Stomach smooth muscle (tissue), 2 donors: ENCODE measurements around the gene BEX2.
"Not testable (repeated sequence)": the region's sequence is repeated elsewhere in the genome, so short reads cannot be mapped to it uniquely, and the experiment has no call there.

Experiments
- H3K27ac ChIP-seq: one replicate; pipeline ENCODE4 v1.7.0; 2013; ENCODE audit warnings: mild to moderate bottlenecking, low read length, inconsistent platforms
- H3K27me3 ChIP-seq, 2 donors: one replicate each; pipeline ENCODE4 v1.7.0; 2013; ENCODE audit warnings: low read length in 2 of 2; ENCODE audit not compliant: insufficient read depth in 2 of 2, control insufficient read depth in 1 of 2
- H3K36me3 ChIP-seq, 2 donors: one replicate each; pipeline ENCODE4 v1.7.0; 2013; ENCODE audit warnings: low read length in 2 of 2; ENCODE audit not compliant: control insufficient read depth in 2 of 2, insufficient read depth in 2 of 2
- H3K4me1 ChIP-seq: one replicate; pipeline ENCODE4 v1.7.0; 2013; ENCODE audit warnings: low read length; ENCODE audit not compliant: control insufficient read depth, insufficient read depth
- H3K4me3 ChIP-seq, 2 donors: one replicate each; pipeline ENCODE4 v1.7.0; 2013; ENCODE audit warnings: low read length in 2 of 2
- H3K9ac ChIP-seq, 2 donors: one replicate each; pipeline ENCODE4 v1.7.0; 2013; ENCODE audit warnings: low read length in 2 of 2, mild to moderate bottlenecking in 1 of 2
- H3K9me3 ChIP-seq, 2 donors: one replicate each; pipeline ENCODE4 v1.7.0; 2013; ENCODE audit warnings: low read length in 2 of 2; ENCODE audit not compliant: control insufficient read depth in 2 of 2
- donor health status: healthy.
- donor health status: Pancreatic carcinoma.

The BEX2 gene

DNA sequence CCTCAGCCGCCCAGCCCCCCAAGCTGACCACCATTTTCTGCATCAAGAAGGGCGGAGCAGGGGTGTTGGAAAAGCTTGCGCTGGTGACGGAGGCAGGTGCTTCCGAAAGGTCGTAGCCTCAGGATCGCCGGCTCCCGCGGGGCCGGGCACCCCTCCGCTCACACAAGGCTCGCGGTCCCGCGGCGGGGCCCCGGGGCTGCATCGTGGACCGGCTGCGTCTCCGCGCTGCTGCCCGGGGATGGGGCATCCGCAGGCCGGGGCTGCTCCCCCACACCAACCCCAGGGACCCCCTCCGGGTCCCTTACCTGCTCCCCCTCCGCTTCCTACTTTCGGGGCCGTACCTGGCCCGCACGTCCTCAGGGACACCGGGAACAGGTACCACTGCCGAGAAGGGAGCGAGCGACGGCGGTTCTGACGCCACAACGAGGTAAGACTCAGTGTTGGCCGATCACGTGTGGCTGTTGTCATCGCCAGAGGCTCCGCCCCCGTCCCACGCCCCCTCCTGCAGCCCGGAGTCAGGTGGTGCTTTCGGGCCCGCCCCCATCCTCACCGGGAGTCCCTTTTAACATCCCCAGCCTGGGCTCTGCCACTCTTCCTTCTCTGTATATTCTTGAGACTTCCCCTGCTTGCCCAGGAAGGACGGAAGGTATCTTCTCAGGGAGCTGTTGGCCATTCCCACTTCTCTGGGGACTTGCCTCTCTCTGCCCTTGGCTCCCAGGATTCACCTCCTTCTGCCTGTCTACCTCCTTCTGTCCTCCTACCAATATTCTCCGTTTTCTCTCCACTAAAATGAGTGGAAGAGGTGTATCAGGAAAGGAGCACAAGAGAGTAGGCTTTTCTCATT is at the start of gene BEX2:
Gene BEX2 (minus strand): TSS at position 436 of the 844 bp plus-strand sequence. CDS start 1,014 bp downstream, outside the sequence.
- Histone ChIP-seq H3K9me3 (no peaks in the 10 kb centered on the region), H3K27ac (no peak within 1 kb of the TSS), H3K27me3 (peaks cover 0 to 13% of the 10 kb centered on the region in 2 donors), H3K4me3 (peak within 1 kb of the TSS; percentile 35 to 60), H3K4me1 (no peaks in the 10 kb centered on the region), H3K9ac (peak within 1 kb of the TSS in 1 of 2 donors; percentile 5), H3K36me3 (no peaks in the 10 kb centered on the region)

DNA sequence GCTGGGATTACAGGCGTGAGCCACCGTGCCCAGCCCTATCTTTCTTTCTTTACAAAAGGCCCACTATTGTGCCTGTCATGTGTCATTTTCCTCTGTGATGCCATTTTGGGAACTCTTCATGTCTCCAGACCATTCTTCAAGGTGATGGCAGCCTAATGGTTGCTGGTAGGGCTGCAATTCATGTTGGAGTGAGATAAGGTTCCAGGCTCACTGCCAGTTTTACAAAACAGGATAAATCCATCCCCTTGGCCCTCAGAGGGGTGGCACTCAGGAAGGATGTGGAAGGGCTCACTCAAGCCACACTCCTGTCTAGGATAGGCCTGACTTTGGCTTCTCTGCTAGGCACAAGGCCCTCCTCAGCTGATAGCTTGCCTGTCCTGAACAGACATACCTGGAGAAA is 49.3 kb upstream of the BEX2 start:
- H3K36me3 ChIP-seq: no peaks in the 10 kb centered on the region
- H3K9ac ChIP-seq: no peak overlapping the region
- no peaks in the 10 kb centered on the region for H3K9me3 ChIP-seq
- no peaks in the 10 kb centered on the region for H3K4me1 ChIP-seq
- H3K4me3 ChIP-seq: no peak overlapping the region
- no peaks in the 10 kb centered on the region for H3K27me3 ChIP-seq
- no peak overlapping the region for H3K27ac ChIP-seq

DNA sequence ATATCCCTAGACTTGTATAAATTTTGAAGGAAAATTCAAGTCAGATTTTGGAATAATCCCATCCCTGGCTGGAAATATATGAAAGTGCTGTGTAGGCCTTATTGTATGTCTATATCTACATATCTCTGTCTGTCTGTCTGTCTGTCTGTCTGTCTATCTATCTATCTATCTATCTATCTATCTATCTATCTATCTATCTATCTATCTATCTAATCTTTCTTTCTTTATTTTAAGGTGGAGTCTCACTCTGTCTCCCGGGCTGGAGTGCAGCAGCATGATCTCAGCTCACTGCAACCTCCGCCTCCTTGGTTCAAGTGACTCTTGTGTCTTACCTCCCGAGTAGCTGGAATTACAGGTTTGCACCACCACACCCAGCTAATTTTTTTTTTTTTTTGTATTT is 48.8 kb upstream of the BEX2 start:
- H3K4me3 ChIP-seq, H3K27me3 ChIP-seq, H3K9me3 ChIP-seq, H3K36me3 ChIP-seq, H3K4me1 ChIP-seq, H3K9ac ChIP-seq, H3K27ac ChIP-seq: not testable (repeated sequence)

DNA sequence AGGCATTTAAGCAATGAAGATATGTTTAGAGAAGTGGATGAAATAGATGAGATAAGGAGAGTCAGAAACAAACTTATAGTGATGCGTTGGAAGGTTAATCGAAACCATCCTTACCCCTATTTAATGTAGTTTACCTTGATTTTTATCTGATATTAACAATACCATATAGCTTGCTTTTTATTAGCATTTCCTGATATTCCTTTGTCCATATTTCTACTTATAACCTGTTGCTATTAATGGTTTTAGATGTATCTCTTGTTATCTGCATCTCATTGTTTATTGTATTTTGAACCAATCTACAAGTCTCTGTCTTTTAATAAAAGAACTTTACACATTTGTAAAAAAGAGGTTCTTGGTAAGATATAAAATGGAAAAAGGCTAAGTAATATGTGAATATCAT is 47.1 kb upstream of the BEX2 start:
- Histone ChIP-seq H3K4me1 (no peaks in the 10 kb centered on the region), H3K4me3 (peak overlapping the region in 1 of 2 donors; percentile 94), H3K27ac (no peak overlapping the region), H3K36me3 (no peaks in the 10 kb centered on the region), H3K9me3 (no peaks in the 10 kb centered on the region), H3K9ac (peak overlapping the region in 1 of 2 donors; percentile 97), H3K27me3 (no peaks in the 10 kb centered on the region)

DNA sequence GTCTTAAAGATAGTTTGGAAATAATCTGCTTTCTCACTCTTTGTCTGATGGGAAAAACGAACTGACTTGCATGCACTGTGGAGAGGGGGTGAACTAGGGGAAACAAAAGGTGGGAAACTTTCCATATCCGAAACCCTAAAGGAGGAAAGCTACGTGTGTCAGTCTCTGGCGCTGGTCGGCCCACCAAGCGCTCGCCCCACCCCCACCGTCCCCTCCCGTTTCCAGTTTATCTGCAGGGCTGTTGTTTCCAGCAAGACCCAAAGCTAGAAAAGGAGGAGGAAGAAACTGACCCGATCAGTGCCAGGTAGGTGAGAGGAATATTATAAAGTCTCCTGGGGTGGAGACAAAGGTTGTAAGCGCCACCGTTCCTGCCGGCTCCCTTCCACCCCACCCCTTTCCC is 46.1 kb upstream of the BEX2 start:
- H3K27ac ChIP-seq: peak overlapping the region; percentile 77
- H3K27me3 ChIP-seq: no peaks in the 10 kb centered on the region
- no peaks in the 10 kb centered on the region for H3K9me3 ChIP-seq
- peak overlapping the region; percentile 86 to 94 for H3K4me3 ChIP-seq
- peak overlapping the region; percentile 93 to 97 for H3K9ac ChIP-seq
- H3K4me1 ChIP-seq: no peaks in the 10 kb centered on the region
- H3K36me3 ChIP-seq: no peaks in the 10 kb centered on the region

DNA sequence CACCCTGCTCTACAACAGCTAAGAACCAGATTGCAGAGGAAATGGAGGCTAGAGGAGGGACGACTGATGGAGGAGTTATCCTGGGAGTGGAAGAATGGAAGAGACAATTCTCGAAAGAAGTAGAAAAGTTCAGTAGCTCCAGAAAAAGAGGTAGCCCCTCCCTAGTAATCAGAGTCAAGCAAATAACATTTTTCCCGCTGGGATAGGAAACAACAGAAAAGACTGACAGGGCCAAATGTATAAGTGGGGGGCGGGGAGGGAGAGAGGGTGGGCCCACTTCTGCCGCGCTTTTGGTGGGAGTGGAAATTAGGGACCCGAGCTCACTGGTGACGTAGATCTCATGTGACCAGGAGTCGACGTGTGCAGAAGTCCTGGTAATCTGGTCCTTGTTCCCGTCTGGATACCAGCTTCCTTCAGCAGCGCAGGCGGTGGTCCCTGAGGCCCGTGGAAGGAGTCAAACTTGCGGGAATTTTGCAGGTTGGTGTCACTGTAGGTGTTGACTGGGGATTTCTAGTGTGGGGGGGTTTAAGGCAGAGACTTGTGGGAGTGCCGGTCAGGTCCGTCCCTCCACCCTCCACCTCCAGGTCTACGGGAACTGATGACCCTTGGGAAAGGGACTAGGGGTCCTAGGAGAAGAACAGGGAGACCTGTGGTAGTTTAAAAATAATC is 45.5 kb upstream of the BEX2 start, which contains the start of gene TCEAL9:
Gene TCEAL9 (plus strand): TSS at position 377 of the 669 bp plus-strand sequence. CDS start 1,179 bp downstream, outside the sequence.
- peak within 1 kb of the TSS; percentile 77 for H3K27ac ChIP-seq

DNA sequence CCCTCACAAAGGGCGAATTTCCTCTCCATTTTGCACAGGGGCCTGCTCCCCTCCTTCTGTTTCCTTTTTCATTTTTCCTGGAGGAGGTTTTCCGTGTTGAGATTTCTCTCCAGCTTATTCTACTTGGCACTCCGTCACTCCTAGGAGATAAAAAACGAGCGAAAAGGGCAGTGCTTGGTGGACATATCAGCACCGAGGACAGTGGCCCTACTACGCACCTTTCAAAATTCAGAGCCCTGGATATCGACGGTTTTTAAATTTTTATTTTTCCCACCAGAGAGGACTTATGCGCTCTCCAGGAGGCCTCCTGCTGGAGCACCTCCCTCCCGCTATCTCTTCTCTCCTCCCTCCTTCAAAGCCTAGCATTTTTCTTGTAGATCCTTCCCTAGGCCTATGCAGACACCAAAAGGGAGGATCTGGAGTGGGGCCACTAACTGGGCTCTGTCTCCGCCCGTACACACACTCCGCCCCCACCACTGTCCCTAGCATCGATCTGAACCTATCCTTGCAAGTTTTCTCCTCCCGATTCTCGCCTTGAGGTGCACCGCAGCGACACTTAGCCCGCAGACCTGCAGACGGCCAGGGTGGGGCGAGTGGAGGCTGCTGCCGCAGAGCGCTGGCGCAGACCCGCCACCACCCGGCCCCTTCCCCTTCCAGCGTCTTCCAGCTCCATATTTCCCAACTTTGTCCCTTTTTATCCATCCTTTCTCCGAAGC is 37.0 kb upstream of the BEX2 start:
- H3K27ac ChIP-seq: no peak overlapping the region
- no peaks in the 10 kb centered on the region for H3K36me3 ChIP-seq
- peaks cover 0 to 18% of the 10 kb centered on the region in 2 donors for H3K27me3 ChIP-seq
- no peak overlapping the region for H3K9ac ChIP-seq
- no peak overlapping the region for H3K4me3 ChIP-seq
- no peaks in the 10 kb centered on the region for H3K4me1 ChIP-seq
- no peaks in the 10 kb centered on the region for H3K9me3 ChIP-seq

More for the DNA sequence above, 45.5 kb upstream of the BEX2 start, which contains the start of gene TCEAL9:
- Histone ChIP-seq H3K36me3 (no peaks in the 10 kb centered on the region), H3K27me3 (no peaks in the 10 kb centered on the region), H3K4me1 (no peaks in the 10 kb centered on the region), H3K9me3 (no peaks in the 10 kb centered on the region), H3K4me3 (peak within 1 kb of the TSS; percentile 86 to 94), H3K9ac (peak within 1 kb of the TSS; percentile 93 to 97)

DNA sequence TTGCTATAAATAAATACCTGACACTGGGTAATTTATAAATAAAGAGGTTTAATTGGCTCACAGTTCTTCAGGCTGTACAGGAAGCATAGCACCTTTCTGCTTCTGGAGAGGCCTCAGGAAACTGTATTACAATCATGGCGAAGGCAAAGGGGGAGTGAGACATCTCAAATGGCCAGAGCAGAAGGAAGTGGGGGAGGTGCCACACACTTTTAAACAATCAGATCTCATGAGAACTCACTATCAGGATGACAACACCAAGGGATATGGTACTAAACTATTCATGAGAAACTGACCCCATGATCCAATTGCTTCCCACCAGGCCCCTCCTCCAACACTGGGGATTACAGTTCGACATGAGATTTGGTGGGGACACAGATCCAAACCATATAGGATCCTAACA is 33.8 kb upstream of the BEX2 start:
- H3K36me3 ChIP-seq: no peaks in the 10 kb centered on the region
- H3K4me1 ChIP-seq: no peaks in the 10 kb centered on the region

DNA sequence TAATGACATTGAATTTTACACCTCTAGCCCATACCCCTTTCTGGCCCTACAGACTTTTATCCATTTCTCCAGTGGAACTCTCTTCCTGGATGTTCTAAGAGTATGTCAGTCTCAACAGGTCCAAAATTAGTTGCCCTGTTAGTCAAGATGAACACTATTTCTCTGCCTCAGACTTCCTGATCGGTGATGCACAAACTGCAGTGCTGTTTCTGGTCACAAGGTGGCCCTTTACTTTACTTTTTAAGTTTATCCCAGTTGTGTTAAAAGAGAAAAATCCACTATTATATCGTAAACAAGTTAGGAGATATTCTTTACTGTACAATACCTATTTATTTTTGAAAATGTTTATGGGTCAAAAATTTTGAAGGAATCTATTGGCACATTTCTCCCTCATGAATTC is 32.3 kb upstream of the BEX2 start:
- H3K9ac ChIP-seq: no peak overlapping the region
- H3K9me3 ChIP-seq: no peaks in the 10 kb centered on the region
- no peak overlapping the region for H3K27ac ChIP-seq
- H3K4me1 ChIP-seq: no peaks in the 10 kb centered on the region
- no peak overlapping the region for H3K4me3 ChIP-seq
- H3K27me3 ChIP-seq: peaks cover 0 to 15% of the 10 kb centered on the region in 2 donors
- no peaks in the 10 kb centered on the region for H3K36me3 ChIP-seq

More for the DNA sequence above, 33.8 kb upstream of the BEX2 start:
- H3K27ac ChIP-seq: no peak overlapping the region
- no peaks in the 10 kb centered on the region for H3K9me3 ChIP-seq
- no peak overlapping the region for H3K9ac ChIP-seq
- H3K27me3 ChIP-seq: peaks cover 0 to 16% of the 10 kb centered on the region in 2 donors
- no peak overlapping the region for H3K4me3 ChIP-seq

DNA sequence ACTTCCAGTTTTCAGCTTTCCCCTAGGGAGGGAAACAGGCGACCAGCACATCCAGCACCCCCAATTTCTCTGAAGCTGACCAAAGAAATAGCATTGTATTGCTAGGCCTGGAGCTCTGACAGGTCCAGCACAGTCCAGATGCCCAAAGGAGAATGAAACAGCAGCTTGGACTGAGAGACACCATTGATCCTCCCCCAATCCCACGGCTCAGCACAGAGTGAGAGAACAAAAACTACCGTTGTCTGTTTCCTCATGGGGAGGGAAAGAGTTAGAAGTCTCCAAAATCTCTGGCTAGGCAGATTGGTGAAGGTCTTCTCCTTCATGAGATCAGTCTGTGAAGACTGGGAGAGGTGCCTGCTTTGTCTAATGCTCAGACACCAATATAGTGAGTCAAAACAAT is 27.9 kb upstream of the BEX2 start:
- Histone ChIP-seq H3K9ac (no peak overlapping the region), H3K27ac (no peak overlapping the region), H3K36me3 (no peaks in the 10 kb centered on the region), H3K4me1 (no peaks in the 10 kb centered on the region), H3K27me3 (peaks cover 0 to 14% of the 10 kb centered on the region in 2 donors), H3K9me3 (no peaks in the 10 kb centered on the region), H3K4me3 (no peak overlapping the region)
